ENCODE data around the gene IL20RA.

IL20RA gene

DNA sequence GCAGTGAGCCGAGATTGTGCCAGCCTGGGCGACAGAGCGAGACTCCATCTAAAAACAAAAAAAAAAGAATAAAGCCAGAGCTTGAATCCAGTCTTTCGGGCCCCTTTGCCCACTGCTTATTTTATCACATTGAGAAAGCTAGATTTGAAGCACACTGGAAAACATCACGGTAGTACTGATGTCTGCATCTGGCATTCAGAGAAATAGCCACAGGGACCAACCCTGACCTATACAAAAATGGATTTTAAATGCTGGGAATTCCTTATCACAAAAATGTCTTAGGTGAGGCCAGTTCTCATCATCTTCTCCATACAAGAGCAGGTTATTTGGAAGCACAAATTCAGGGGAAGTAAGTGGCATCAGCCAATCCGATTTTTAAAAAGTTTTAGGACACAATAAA is 73.2 kb downstream of the IL20RA start:
- H2BK120ac ChIP-seq (ENCODE audit: low read depth, low read length), result no peak overlapping the region
- no peak overlapping the region for H3K4me3 ChIP-seq (ENCODE audit: low read length in 2 of 2)
- H2AK5ac ChIP-seq (ENCODE audit: low read depth, low read length), result no peak overlapping the region
- no peak overlapping the region for H4K91ac ChIP-seq (ENCODE audit: low read depth, low read length, poor library complexity)
- H3K9me3 ChIP-seq (replicated peaks in 1 of 2; ENCODE audit: control insufficient read depth in 2 of 2, insufficient read depth in 1 of 2, low read depth in 1 of 2, low read length in 2 of 2), result no peaks in the 10 kb centered on the region
- H2BK15ac ChIP-seq (ENCODE audit: low read length), result no peak overlapping the region
- H3K36me3 ChIP-seq (replicated peaks in 1 of 2; ENCODE audit: control insufficient read depth in 2 of 2, insufficient read depth in 2 of 2, low read length in 2 of 2), result no peaks in the 10 kb centered on the region
- H3K79me1 ChIP-seq (ENCODE audit: low read depth, low read length), result no peaks in the 10 kb centered on the region
- no CpG with 5 or more reads among the region's 6 CpGs for WGBS, 2 donors (ENCODE audit: extremely low coverage in 2 of 2, insufficient read length in 2 of 2, insufficient replicate concordance in 1 of 2)
- no peak overlapping the region for H3K9ac ChIP-seq (ENCODE audit: low read depth, low read length, poor library complexity)
- no peak overlapping the region for H3K23ac ChIP-seq (ENCODE audit: low read depth, low read length, poor library complexity)
- H2BK12ac ChIP-seq (ENCODE audit: low read length), result no peak overlapping the region
- H3K18ac ChIP-seq (ENCODE audit: low read length), result no peak overlapping the region
- H2AFZ ChIP-seq (ENCODE audit: low read length), result no peak overlapping the region
- no peaks in the 10 kb centered on the region for H3K27me3 ChIP-seq (ENCODE audit: control insufficient read depth in 3 of 3, insufficient read depth in 3 of 3, low read depth in 1 of 3, low read length in 3 of 3)
- H3K4ac ChIP-seq (ENCODE audit: low read length), result no peak overlapping the region
- H4K8ac ChIP-seq (ENCODE audit: low read depth, low read length), result no peak overlapping the region
- no peak for DNase-seq (ENCODE audit: low spot score)
- no peak overlapping the region for H3K27ac ChIP-seq (replicated peaks; ENCODE audit: low read length)
- H2BK5ac ChIP-seq (ENCODE audit: low read length), result no peak overlapping the region
- H3K14ac ChIP-seq (ENCODE audit: low read length), result no peak overlapping the region
- H3K4me2 ChIP-seq (ENCODE audit: insufficient read depth, low read length, poor library complexity, severe bottlenecking), result no peak overlapping the region
- no peaks in the 10 kb centered on the region for H3K4me1 ChIP-seq (ENCODE audit: control insufficient read depth in 2 of 2, insufficient read depth in 1 of 2, low read depth in 1 of 2, low read length in 2 of 2)

DNA sequence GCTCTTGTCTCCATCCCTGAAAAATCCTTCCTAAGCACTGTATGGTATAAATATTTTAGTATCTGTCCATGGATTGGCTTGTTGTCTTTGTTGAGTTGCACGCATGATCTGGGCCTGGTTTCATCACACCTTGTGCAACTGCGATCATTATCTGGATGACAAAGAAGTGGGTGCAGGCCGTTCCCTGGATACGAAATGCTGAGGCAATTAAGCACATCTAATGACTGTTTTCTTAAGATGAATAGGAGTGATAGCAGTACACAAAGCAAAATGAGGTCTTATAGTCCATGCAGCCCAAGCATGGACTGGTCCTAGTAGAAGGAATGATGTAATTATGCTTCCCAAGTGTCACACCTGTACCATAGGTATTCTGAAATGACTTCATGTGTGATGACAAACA is 74.8 kb downstream of the IL20RA start:
- H3K9ac ChIP-seq (ENCODE audit: low read depth, low read length, poor library complexity), result no peak overlapping the region
- H2AFZ ChIP-seq (ENCODE audit: low read length), result no peak overlapping the region
- no peak overlapping the region for H2BK12ac ChIP-seq (ENCODE audit: low read length)
- H3K14ac ChIP-seq (ENCODE audit: low read length), result no peak overlapping the region
- no peak overlapping the region for H3K4me3 ChIP-seq (ENCODE audit: low read length in 2 of 2)
- no peak overlapping the region for H4K8ac ChIP-seq (ENCODE audit: low read depth, low read length)
- no peak overlapping the region for H4K91ac ChIP-seq (ENCODE audit: low read depth, low read length, poor library complexity)
- H2BK120ac ChIP-seq (ENCODE audit: low read depth, low read length), result no peak overlapping the region
- H3K4me2 ChIP-seq (ENCODE audit: insufficient read depth, low read length, poor library complexity, severe bottlenecking), result no peak overlapping the region
- WGBS, 2 donors (ENCODE audit: extremely low coverage in 2 of 2, insufficient read length in 2 of 2, insufficient replicate concordance in 1 of 2), result no CpG with 5 or more reads among the region's 4 CpGs
- no peak overlapping the region for H2BK15ac ChIP-seq (ENCODE audit: low read length)
- no peaks in the 10 kb centered on the region for H3K4me1 ChIP-seq (ENCODE audit: control insufficient read depth in 2 of 2, insufficient read depth in 1 of 2, low read depth in 1 of 2, low read length in 2 of 2)
- H3K27ac ChIP-seq (replicated peaks; ENCODE audit: low read length), result no peak overlapping the region
- no peaks in the 10 kb centered on the region for H3K36me3 ChIP-seq (replicated peaks in 1 of 2; ENCODE audit: control insufficient read depth in 2 of 2, insufficient read depth in 2 of 2, low read length in 2 of 2)
- H3K18ac ChIP-seq (ENCODE audit: low read length), result no peak overlapping the region
- no peak overlapping the region for H2BK5ac ChIP-seq (ENCODE audit: low read length)
- no peaks in the 10 kb centered on the region for H3K9me3 ChIP-seq (replicated peaks in 1 of 2; ENCODE audit: control insufficient read depth in 2 of 2, insufficient read depth in 1 of 2, low read depth in 1 of 2, low read length in 2 of 2)
- H3K27me3 ChIP-seq (ENCODE audit: control insufficient read depth in 3 of 3, insufficient read depth in 3 of 3, low read depth in 1 of 3, low read length in 3 of 3), result no peaks in the 10 kb centered on the region
- no peak for DNase-seq (ENCODE audit: low spot score)
- H3K23ac ChIP-seq (ENCODE audit: low read depth, low read length, poor library complexity), result no peak overlapping the region
- no peak overlapping the region for H3K4ac ChIP-seq (ENCODE audit: low read length)
- H2AK5ac ChIP-seq (ENCODE audit: low read depth, low read length), result no peak overlapping the region
- H3K79me1 ChIP-seq (ENCODE audit: low read depth, low read length), result no peaks in the 10 kb centered on the region

DNA sequence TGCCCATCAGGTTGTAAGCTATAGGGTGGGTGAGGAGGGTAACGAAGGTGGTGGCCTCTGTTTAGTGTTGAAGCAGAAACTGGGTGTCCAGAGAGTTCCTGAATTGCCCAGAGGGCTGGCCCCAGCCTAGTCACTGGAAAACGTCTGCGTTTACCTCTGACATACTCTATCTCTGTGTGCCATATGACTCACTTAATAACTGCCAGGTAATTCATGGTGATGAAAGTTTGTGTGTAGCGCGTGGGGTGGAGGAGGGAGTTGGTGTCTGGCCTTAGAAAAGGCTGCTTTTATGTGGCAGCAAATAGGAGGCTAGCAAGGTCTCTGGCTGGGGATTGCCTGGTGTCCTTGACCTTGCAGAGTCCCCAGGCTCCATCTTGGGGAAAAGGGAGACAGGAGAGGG is 75.3 kb downstream of the IL20RA start:
- Histone ChIP-seq H2BK5ac (ENCODE audit: low read length) (no peak overlapping the region), H3K4me3 (ENCODE audit: low read length in 2 of 2) (no peak overlapping the region), H3K27me3 (ENCODE audit: control insufficient read depth in 3 of 3, insufficient read depth in 3 of 3, low read depth in 1 of 3, low read length in 3 of 3) (no peaks in the 10 kb centered on the region), H2AFZ (ENCODE audit: low read length) (no peak overlapping the region), H2AK5ac (ENCODE audit: low read depth, low read length) (no peak overlapping the region), H4K8ac (ENCODE audit: low read depth, low read length) (no peak overlapping the region), H2BK12ac (ENCODE audit: low read length) (no peak overlapping the region), H3K36me3 (replicated peaks in 1 of 2; ENCODE audit: control insufficient read depth in 2 of 2, insufficient read depth in 2 of 2, low read length in 2 of 2) (no peaks in the 10 kb centered on the region), H4K91ac (ENCODE audit: low read depth, low read length, poor library complexity) (no peak overlapping the region), H2BK15ac (ENCODE audit: low read length) (no peak overlapping the region), H3K9ac (ENCODE audit: low read depth, low read length, poor library complexity) (no peak overlapping the region), H2BK120ac (ENCODE audit: low read depth, low read length) (no peak overlapping the region), H3K4ac (ENCODE audit: low read length) (no peak overlapping the region), H3K18ac (ENCODE audit: low read length) (no peak overlapping the region), H3K23ac (ENCODE audit: low read depth, low read length, poor library complexity) (no peak overlapping the region), H3K14ac (ENCODE audit: low read length) (no peak overlapping the region), H3K9me3 (replicated peaks in 1 of 2; ENCODE audit: control insufficient read depth in 2 of 2, insufficient read depth in 1 of 2, low read depth in 1 of 2, low read length in 2 of 2) (no peaks in the 10 kb centered on the region), H3K27ac (replicated peaks; ENCODE audit: low read length) (no peak overlapping the region), H3K79me1 (ENCODE audit: low read depth, low read length) (no peaks in the 10 kb centered on the region), H3K4me2 (ENCODE audit: insufficient read depth, low read length, poor library complexity, severe bottlenecking) (no peak overlapping the region), H3K4me1 (ENCODE audit: control insufficient read depth in 2 of 2, insufficient read depth in 1 of 2, low read depth in 1 of 2, low read length in 2 of 2) (peaks cover 0 to 3% of the 10 kb centered on the region in 2 donors)
- WGBS, 2 donors (ENCODE audit: extremely low coverage in 2 of 2, insufficient read length in 2 of 2, insufficient replicate concordance in 1 of 2), result no CpG with 5 or more reads among the region's 5 CpGs
- no peak for DNase-seq (ENCODE audit: low spot score)

DNA sequence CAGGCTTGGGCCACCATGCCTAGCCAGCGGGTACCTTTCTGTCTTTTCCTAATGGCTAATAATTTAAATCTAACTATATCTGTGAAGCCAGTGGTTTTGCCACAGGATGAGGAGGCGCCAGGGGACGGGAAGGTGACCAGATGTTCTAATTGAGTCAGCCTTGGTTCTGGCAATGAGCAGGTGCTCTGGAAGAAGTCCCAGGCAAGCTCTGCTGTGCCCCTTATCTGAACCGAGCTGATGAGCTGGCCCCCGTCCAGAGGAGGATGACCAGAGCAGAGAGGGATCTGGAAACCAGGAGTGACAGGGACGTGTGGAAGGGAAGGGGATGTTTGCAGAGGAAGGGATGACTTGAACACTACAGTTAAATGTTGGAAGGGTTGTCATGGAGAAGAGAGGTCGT is 75.9 kb downstream of the IL20RA start:
- H3K4ac ChIP-seq (ENCODE audit: low read length), result no peak overlapping the region
- H3K27me3 ChIP-seq (ENCODE audit: control insufficient read depth in 3 of 3, insufficient read depth in 3 of 3, low read depth in 1 of 3, low read length in 3 of 3), result no peaks in the 10 kb centered on the region
- no peak overlapping the region for H3K18ac ChIP-seq (ENCODE audit: low read length)
- no peak overlapping the region for H3K27ac ChIP-seq (replicated peaks; ENCODE audit: low read length)
- no peak overlapping the region for H2AK5ac ChIP-seq (ENCODE audit: low read depth, low read length)
- no peak for DNase-seq (ENCODE audit: low spot score)
- H2BK5ac ChIP-seq (ENCODE audit: low read length), result no peak overlapping the region
- no peaks in the 10 kb centered on the region for H3K9me3 ChIP-seq (replicated peaks in 1 of 2; ENCODE audit: control insufficient read depth in 2 of 2, insufficient read depth in 1 of 2, low read depth in 1 of 2, low read length in 2 of 2)
- no peak overlapping the region for H3K4me2 ChIP-seq (ENCODE audit: insufficient read depth, low read length, poor library complexity, severe bottlenecking)
- no peak overlapping the region for H2BK12ac ChIP-seq (ENCODE audit: low read length)
- no peak overlapping the region for H2AFZ ChIP-seq (ENCODE audit: low read length)
- no peak overlapping the region for H4K91ac ChIP-seq (ENCODE audit: low read depth, low read length, poor library complexity)
- no peak overlapping the region for H4K8ac ChIP-seq (ENCODE audit: low read depth, low read length)
- no CpG with 5 or more reads among the region's 7 CpGs for WGBS, 2 donors (ENCODE audit: extremely low coverage in 2 of 2, insufficient read length in 2 of 2, insufficient replicate concordance in 1 of 2)
- H3K79me1 ChIP-seq (ENCODE audit: low read depth, low read length), result no peaks in the 10 kb centered on the region
- H3K4me3 ChIP-seq (ENCODE audit: low read length in 2 of 2), result no peak overlapping the region
- H3K4me1 ChIP-seq (ENCODE audit: control insufficient read depth in 2 of 2, insufficient read depth in 1 of 2, low read depth in 1 of 2, low read length in 2 of 2), result peaks cover 0 to 4% of the 10 kb centered on the region in 2 donors
- H3K9ac ChIP-seq (ENCODE audit: low read depth, low read length, poor library complexity), result no peak overlapping the region
- H3K23ac ChIP-seq (ENCODE audit: low read depth, low read length, poor library complexity), result no peak overlapping the region
- no peak overlapping the region for H2BK15ac ChIP-seq (ENCODE audit: low read length)
- no peak overlapping the region for H3K14ac ChIP-seq (ENCODE audit: low read length)
- H2BK120ac ChIP-seq (ENCODE audit: low read depth, low read length), result no peak overlapping the region
- no peaks in the 10 kb centered on the region for H3K36me3 ChIP-seq (replicated peaks in 1 of 2; ENCODE audit: control insufficient read depth in 2 of 2, insufficient read depth in 2 of 2, low read length in 2 of 2)

Measured in neuronal stem cell (in vitro differentiated cells).